ENCODE measurements around the gene CES2.

CES2 gene

GRCh38 chr16:66904846-66905632 lies 30.3 kb upstream of the CES2 start:
- Mint-ChIP-seq H3K36me3 (ENCODE audit: low read depth) (no peaks in the 10 kb centered on the region), H3K4me3 (no peak overlapping the region), H3K9me3 (no peaks in the 10 kb centered on the region), H3K27me3 (ENCODE audit: low read depth, poor library complexity) (peaks cover 12% of the 10 kb centered on the region), H3K27ac (no peak overlapping the region), H3K4me1 (peaks cover 37% of the 10 kb centered on the region)
- no peak for DNase-seq
- no peak for TF ChIP-seq CTCF (IDR thresholded peaks at IDR 0.05)

- H3K9me3 Mint-ChIP-seq: no peaks in the 10 kb centered on the region
Measured at GRCh38 chr16:66905633-66906539, 29.4 kb upstream of the CES2 start.

GRCh38 chr16:66906916-66907836 lies 28.1 kb upstream of the CES2 start:
- H3K27me3 Mint-ChIP-seq (ENCODE audit: low read depth, poor library complexity): peaks cover 8% of the 10 kb centered on the region
- DNase-seq: no peak
- no peak for TF ChIP-seq CTCF (IDR thresholded peaks at IDR 0.05)
- no peaks in the 10 kb centered on the region for H3K36me3 Mint-ChIP-seq (ENCODE audit: low read depth)
- no peaks in the 10 kb centered on the region for H3K9me3 Mint-ChIP-seq
- peaks cover 25% of the 10 kb centered on the region for H3K4me1 Mint-ChIP-seq
- H3K4me3 Mint-ChIP-seq: no peak overlapping the region
- no peak overlapping the region for H3K27ac Mint-ChIP-seq

More at GRCh38 chr16:66905633-66906539, 29.4 kb upstream of the CES2 start:
- Mint-ChIP-seq H3K27ac (peak overlapping the region; percentile 2), H3K27me3 (ENCODE audit: low read depth, poor library complexity) (peaks cover 9% of the 10 kb centered on the region), H3K36me3 (ENCODE audit: low read depth) (no peaks in the 10 kb centered on the region), H3K4me3 (no peak overlapping the region), H3K4me1 (peaks cover 29% of the 10 kb centered on the region)
- DNase-seq: no peak
- TF ChIP-seq CTCF (IDR thresholded peaks at IDR 0.05): no peak

- H3K36me3 Mint-ChIP-seq (ENCODE audit: low read depth): no peaks in the 10 kb centered on the region
- peaks cover 25% of the 10 kb centered on the region for H3K4me1 Mint-ChIP-seq
- H3K4me3 Mint-ChIP-seq: no peak overlapping the region
- DNase-seq: no peak
- no peak for TF ChIP-seq CTCF (IDR thresholded peaks at IDR 0.05)
- H3K27me3 Mint-ChIP-seq (ENCODE audit: low read depth, poor library complexity): peaks cover 8% of the 10 kb centered on the region
- no peak overlapping the region for H3K27ac Mint-ChIP-seq
- no peaks in the 10 kb centered on the region for H3K9me3 Mint-ChIP-seq
Measured at GRCh38 chr16:66908116-66908515, 27.2 kb upstream of the CES2 start.

- no peak for TF ChIP-seq CTCF (IDR thresholded peaks at IDR 0.05)
- DNase-seq: no peak
- H3K36me3 Mint-ChIP-seq (ENCODE audit: low read depth): no peaks in the 10 kb centered on the region
- H3K27me3 Mint-ChIP-seq (ENCODE audit: low read depth, poor library complexity): peaks cover 8% of the 10 kb centered on the region
- no peak overlapping the region for H3K4me3 Mint-ChIP-seq
- peaks cover 25% of the 10 kb centered on the region for H3K4me1 Mint-ChIP-seq
- no peaks in the 10 kb centered on the region for H3K9me3 Mint-ChIP-seq
- no peak overlapping the region for H3K27ac Mint-ChIP-seq
Measured at GRCh38 chr16:66908762-66909559, 26.4 kb upstream of the CES2 start.
